NCI-H1694 treated with DMSO at 0.1 percent for 48 hours (cell line): ENCODE results near the gene HS6ST3.

ENCODE experiments used
- DNase-seq: peaks from one replicate; lab custom pipeline; 2025; lab: John Stamatoyannopoulos, UW

The HS6ST3 gene

DNA sequence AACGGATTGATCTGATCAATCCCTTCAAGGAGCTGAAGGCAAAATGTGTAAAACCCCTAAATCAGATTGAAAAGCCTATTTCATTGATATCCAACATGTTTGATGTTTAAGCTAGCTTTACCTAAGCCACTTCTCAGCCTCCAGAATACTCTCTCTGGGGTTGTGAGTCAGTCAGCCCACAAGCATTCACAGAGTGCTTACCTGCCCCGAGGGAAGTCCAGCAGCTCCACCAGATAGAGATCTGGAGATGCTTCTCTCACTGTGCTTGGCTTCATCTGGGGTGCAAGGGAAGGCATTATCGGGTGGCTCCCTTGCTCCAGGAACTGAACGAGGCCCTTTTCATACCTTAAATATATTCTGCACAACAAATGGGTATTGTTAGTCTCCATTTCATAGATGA lies 744.7 kb downstream of the HS6ST3 start:
- DNase-seq: no peak

- no peak for DNase-seq
These were observed 745.6 kb downstream of the HS6ST3 start for GRCh38 chr13:96835546-96835945.

GRCh38 chr13:96836733-96837132 lies 746.8 kb downstream of the HS6ST3 start:
- DNase-seq: no peak

DNA sequence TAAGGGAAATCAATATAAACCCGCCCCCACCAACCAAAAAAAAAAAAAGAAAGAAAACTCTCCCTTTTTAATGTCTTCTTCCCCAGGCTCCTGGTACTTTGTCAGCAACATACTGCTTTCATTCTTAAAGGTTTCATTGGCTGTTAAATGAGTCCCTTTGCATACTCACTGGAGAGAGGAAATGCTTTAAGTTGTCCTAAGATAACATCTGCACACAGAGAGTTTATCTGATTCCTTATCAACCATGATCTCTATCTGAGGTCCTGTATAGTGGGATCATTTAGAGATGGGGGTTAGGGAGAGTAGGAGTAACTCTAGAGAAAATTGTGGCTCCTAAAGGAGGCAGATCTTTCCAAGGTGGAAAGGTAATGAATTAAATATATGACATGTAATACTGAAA lies 747.9 kb downstream of the HS6ST3 start:
- DNase-seq: no peak

DNA sequence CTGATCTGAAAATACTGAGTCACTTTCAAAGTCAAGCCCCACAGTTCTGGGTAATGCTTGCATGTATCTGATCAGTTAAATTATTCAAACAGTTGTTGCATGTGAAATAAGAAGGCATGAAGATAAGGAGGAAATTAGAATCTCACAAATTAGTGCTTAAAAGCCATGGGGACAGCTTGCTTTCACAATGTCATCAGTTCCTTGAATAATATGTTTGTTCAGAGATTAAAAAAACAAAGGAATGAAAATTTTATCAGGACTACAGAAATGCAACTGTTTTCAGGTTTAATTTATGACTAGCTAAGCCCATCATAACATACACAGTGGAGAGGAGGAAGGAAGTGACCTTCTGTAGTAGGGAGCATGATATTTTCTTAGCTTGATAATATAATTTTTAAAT lies 754.3 kb downstream of the HS6ST3 start:
- no peak for DNase-seq

DNA sequence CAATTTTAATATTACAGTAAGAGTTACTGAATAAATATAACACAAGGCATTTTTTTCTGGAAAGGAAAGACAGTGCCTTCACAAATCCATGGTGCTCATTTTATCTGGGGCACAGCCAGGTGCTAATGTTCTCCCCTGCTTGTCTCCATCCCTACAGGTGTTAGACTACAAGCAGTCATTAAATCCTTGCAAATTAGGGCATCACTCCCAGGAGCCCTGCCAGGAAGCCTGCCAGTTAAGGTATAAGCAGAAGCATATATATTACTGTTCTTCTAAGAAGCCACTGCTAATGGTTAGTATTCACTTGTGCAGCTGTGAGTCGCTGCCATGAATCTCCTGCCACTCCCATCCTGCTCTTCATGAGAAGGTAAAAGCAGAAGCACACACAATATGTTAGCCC lies 754.7 kb downstream of the HS6ST3 start:
- DNase-seq: no peak

GRCh38 chr13:96848286-96848685 lies 758.4 kb downstream of the HS6ST3 start:
- DNase-seq: no peak

GRCh38 chr13:96849091-96849490 lies 759.2 kb downstream of the HS6ST3 start:
- no peak for DNase-seq

DNA sequence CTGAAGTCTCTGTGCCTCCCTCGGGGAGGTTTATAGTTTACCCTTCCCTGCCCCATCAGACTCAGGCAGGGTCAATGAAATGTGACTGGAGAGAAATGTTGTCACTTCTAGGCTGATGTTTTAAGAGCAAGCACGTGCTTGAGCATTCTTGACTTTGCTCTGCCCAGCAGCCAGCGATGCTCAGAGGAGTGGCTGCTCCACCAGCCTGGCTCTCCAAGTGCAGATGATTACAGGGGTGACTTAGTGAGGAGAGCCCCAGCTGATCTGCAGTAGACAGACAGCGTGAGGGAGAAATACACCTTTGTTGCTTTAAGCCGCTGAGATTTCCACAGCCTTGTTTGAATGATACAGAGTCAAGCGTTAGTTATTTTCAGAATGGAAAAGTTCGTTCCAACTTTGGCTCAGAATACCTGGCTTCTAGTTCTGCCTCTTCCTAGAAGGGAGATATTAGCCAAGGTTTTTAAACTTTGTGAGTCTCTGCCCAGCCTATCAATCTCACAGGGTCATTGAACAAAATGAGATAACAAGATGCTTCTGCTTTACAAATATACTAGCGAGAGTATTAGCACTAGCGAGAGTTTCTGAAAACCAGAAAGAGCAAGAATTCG lies 760.7 kb downstream of the HS6ST3 start:
- DNase-seq: no peak

DNA sequence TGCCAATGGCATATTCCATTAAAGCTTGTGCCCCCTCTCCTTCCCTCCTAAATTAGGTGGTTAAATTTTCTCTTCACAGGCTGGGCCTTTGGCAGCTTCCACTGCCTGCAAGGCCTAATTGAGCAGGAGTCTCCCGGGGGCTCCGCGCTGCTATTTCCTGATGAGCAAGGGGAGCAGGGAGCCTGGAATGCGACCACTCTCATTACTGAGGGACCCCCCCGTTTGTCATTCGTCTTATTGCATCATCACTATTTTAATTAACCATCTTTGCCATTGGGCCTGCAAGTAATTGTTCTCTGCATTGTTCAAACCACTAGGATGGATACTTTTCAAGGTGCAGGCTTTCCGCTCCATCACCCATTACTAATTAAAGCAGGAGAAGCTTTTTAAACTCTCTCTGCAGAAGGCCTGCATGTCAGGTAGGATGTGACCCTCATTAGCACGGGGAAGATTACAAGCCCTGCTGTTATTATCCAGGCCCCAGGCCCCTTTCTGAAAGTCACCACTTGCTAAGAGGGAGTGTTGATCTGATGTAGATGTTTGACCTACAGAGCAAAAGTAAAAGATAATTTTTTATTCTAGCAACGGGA lies 762.0 kb downstream of the HS6ST3 start:
- DNase-seq: no peak

- DNase-seq: no peak
These were observed 768.4 kb downstream of the HS6ST3 start for GRCh38 chr13:96858133-96858826.

DNA sequence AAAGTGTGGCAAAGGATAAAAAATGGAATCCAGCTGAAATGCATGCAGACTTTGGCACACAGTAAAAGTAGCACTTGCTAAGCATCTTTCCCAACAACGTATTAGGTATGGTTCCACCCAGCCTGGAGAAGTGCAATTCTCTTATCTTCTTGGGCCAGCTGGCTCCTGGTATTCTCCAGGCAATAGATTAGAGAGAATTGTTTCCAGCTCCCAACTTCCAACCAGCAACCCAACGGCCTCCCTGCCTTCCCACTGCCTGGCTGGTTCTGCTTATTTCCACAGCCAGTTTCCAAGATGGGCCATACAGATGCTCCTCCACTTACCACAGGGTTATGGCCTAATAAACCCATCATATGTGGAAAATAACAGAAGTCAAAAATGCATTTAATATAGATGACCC lies 771.0 kb downstream of the HS6ST3 start:
- no peak for DNase-seq

DNA sequence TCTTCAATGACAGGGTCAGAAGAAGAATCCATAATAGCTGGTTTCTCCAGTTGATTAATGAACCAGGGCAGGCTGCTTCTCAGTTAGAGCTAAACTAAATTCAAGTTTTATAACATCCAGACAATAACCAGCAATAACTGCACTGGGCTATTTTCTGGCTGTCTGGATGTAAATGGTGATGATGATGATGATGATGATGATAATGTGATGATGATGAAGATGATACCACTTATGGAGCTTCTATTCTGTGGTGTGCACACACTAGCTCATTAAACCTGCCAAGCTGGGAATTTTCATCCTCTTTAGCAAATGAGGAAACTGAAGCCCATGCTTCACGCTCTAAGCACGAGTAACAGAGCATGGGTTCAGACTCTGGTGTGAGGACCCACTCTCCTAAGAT lies 772.2 kb downstream of the HS6ST3 start:
- no peak for DNase-seq

DNA sequence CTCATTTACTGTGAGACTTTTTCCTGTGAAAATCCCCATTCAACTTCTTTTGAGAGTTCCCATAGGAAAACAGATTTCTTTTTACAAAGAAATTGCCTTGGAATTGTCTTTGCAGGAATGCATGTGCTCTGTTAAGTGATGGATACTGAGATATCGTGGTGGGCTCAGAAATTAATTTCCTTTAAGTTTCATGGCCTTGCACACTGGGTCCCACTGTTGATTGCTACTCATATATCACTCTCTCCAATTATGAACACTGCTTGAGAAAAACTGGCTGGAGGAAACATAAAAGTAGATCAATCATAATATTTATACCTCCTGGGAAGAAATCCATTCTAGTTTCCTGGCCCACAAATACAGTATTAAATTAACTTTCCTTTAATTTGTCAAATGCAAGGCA lies 773.1 kb downstream of the HS6ST3 start:
- DNase-seq: no peak

DNA sequence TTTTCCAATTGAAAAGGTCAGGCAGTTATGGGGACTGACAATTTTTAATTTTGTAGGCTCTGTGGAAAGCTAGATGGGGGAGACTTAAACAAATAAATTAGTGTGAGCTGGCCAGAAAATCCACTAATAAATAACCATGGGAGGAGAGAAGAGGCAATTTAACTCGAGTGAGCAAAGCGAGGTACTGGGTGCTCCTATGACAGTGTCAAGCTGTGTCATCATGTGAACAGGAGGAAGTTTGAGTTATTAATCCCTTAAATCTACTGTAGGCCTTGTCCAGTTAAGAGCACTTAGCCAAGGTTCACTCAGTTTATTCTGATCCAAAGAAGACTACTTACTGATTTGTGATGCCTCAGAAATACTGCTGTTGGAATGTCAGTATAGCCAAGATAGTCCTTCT lies 781.6 kb downstream of the HS6ST3 start:
- DNase-seq: no peak

DNA sequence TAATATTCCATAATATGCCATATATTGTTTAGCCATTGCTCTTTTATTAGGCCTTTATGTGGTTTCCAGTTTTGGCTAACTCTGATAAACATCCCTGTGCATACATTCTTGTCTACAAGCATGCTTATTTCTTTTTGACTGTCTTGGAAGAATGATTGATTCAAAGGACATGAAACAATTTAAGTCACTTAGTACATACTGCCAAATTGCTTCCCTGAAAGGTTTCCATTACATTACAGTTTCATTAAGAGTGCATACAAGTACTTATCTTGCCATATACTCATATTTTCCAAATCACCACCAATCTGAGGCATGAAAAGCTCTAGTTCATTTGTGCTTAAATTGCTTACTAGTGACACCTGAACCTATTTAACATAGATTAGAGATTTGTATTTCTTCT lies 790.5 kb downstream of the HS6ST3 start:
- no peak for DNase-seq
